H9 (cell line): Measurements from ENCODE around the gene ASGR1. TPM values are rescaled to one million over a fixed set of nuclear protein-coding genes. Genes with fewer than 3 reads are reported as not detected.

Experiments used
- DNase-seq: peaks from one replicate; pipeline ENCODE4 v3.0.0-alpha.2; 2017
- H2AFZ ChIP-seq: one replicate; pipeline ENCODE4 v1.6.1; 2013; ENCODE audit warnings: mild to moderate bottlenecking, low read length, control low read depth, moderate library complexity
- H2AK5ac ChIP-seq: 2 replicates; pipeline ENCODE4 v1.6.1; 2013; ENCODE audit warnings: low read length, control low read depth, mixed read lengths; ENCODE audit not compliant: insufficient read length
- H2BK120ac ChIP-seq: one replicate; pipeline ENCODE4 v1.6.1; 2013; ENCODE audit warnings: low read depth, mild to moderate bottlenecking, low read length, control low read depth, inconsistent platforms; ENCODE audit not compliant: poor library complexity, severe bottlenecking
- H2BK12ac ChIP-seq: 2 replicates; pipeline ENCODE4 v1.6.1; 2013; ENCODE audit warnings: low read length, control low read depth, mixed read lengths, low read depth; ENCODE audit not compliant: insufficient read length
- H2BK15ac ChIP-seq: 2 replicates; pipeline ENCODE4 v1.6.1; 2013; ENCODE audit warnings: low read depth, low read length, control low read depth
- H2BK20ac ChIP-seq: one replicate; pipeline ENCODE4 v1.6.1; 2013; ENCODE audit warnings: low read depth, mild to moderate bottlenecking, low read length, control low read depth, inconsistent platforms; ENCODE audit not compliant: poor library complexity, severe bottlenecking
- H2BK5ac ChIP-seq: 2 replicates; pipeline ENCODE4 v1.6.1; 2013; ENCODE audit warnings: low read length, control low read depth, mixed read lengths; ENCODE audit not compliant: insufficient read length
- H3K14ac ChIP-seq: 2 replicates; pipeline ENCODE4 v1.6.1; 2013; ENCODE audit warnings: low read length, control low read depth; ENCODE audit not compliant: insufficient read depth
- H3K18ac ChIP-seq: 2 replicates; pipeline ENCODE4 v1.6.1; 2013; ENCODE audit warnings: low read depth, mild to moderate bottlenecking, mixed read lengths, low read length, control low read depth; ENCODE audit not compliant: insufficient read length
- H3K23ac ChIP-seq: 2 replicates; pipeline ENCODE4 v1.6.1; 2013; ENCODE audit warnings: low read length, control low read depth, mixed read lengths, low read depth; ENCODE audit not compliant: insufficient read length
- H3K23me2 ChIP-seq: 2 replicates; pipeline ENCODE4 v1.6.1; 2013; ENCODE audit warnings: low read depth, mild to moderate bottlenecking, mixed read lengths, low read length, control low read depth; ENCODE audit not compliant: insufficient read length, poor library complexity, severe bottlenecking
- H3K27ac ChIP-seq: 2 replicates; pipeline ENCODE4 v1.5.1; 2013; ENCODE audit warnings: low read length, control low read depth, mixed read lengths, low read depth; ENCODE audit not compliant: insufficient read length
- H3K27me3 ChIP-seq: 2 replicates; pipeline ENCODE4 v1.6.1; 2013; ENCODE audit warnings: low read length, control low read depth, inconsistent platforms; ENCODE audit not compliant: insufficient read depth
- H3K4ac ChIP-seq: 2 replicates; pipeline ENCODE4 v1.6.1; 2013; ENCODE audit warnings: low read depth, mild to moderate bottlenecking, control low read depth, inconsistent platforms, low read length, moderate library complexity
- H3K4me1 ChIP-seq: 2 replicates; pipeline ENCODE4 v1.6.1; 2013; ENCODE audit warnings: low read length, control low read depth, inconsistent platforms; ENCODE audit not compliant: insufficient read depth
- H3K4me2 ChIP-seq: 2 replicates; pipeline ENCODE4 v1.6.1; 2013; ENCODE audit warnings: low read length, control low read depth, mixed read lengths; ENCODE audit not compliant: insufficient read length, insufficient read depth
- H3K56ac ChIP-seq: 2 replicates; pipeline ENCODE4 v1.6.1; 2013; ENCODE audit warnings: low read depth, mild to moderate bottlenecking, mixed read lengths, low read length, control low read depth; ENCODE audit not compliant: insufficient read length
- H3K79me1 ChIP-seq: 2 replicates; pipeline ENCODE4 v1.6.1; 2013; ENCODE audit warnings: low read depth, mild to moderate bottlenecking, moderate library complexity, low read length, control low read depth, inconsistent platforms; ENCODE audit not compliant: insufficient read depth, poor library complexity, severe bottlenecking
- H3K79me2 ChIP-seq: 2 replicates; pipeline ENCODE4 v1.6.1; 2013; ENCODE audit warnings: low read length, control low read depth, inconsistent platforms; ENCODE audit not compliant: insufficient read depth
- H3K9ac ChIP-seq: 2 replicates; pipeline ENCODE4 v1.6.1; 2013; ENCODE audit warnings: low read length, control low read depth, mixed read lengths; ENCODE audit not compliant: insufficient read length; ENCODE audit errors: extremely low read depth
- H3K9me3 ChIP-seq: one replicate; pipeline ENCODE4 v1.6.1; 2013; ENCODE audit warnings: low read depth, low read length, inconsistent platforms; ENCODE audit not compliant: control insufficient read depth
- H3T11ph ChIP-seq: one replicate; pipeline ENCODE4 v1.6.1; 2013; ENCODE audit warnings: mild to moderate bottlenecking, low read length, control low read depth, inconsistent platforms
- H4K20me1 ChIP-seq: one replicate; pipeline ENCODE4 v1.6.1; 2013; ENCODE audit not compliant: control insufficient read depth, insufficient read length, insufficient read depth
- H4K5ac ChIP-seq: 2 replicates; pipeline ENCODE4 v1.6.1; 2013; ENCODE audit warnings: low read depth, mild to moderate bottlenecking, mixed read lengths, low read length, control low read depth; ENCODE audit not compliant: insufficient read length
- H4K8ac ChIP-seq: replicated peaks from 2 replicates; pipeline ENCODE4 v1.6.1; 2013; ENCODE audit warnings: low read length, control low read depth, mixed read lengths, low read depth; ENCODE audit not compliant: insufficient read length
- H4K91ac ChIP-seq: 2 replicates; pipeline ENCODE4 v1.6.1; 2013; ENCODE audit warnings: low read depth, mild to moderate bottlenecking, moderate library complexity, mixed read lengths, low read length, control low read depth; ENCODE audit not compliant: insufficient read length
- H3K27ac Mint-ChIP-seq, 3 experiments: 2 replicates in 2 of 3; 3 replicates in 1 of 3; pipeline ENCODE4 v1.8.0; 2020 to 2021; ENCODE audit warnings: mixed read lengths in 3 of 3, mild to moderate bottlenecking in 1 of 3, moderate library complexity in 1 of 3
- H3K27me3 Mint-ChIP-seq: 2 replicates; pipeline ENCODE4 v1.8.0; 2021; ENCODE audit warnings: low read depth, mild to moderate bottlenecking, moderate library complexity, mixed read lengths
- H3K36me3 Mint-ChIP-seq, 3 experiments: 2 replicates in 2 of 3; 3 replicates in 1 of 3; pipeline ENCODE4 v1.8.0; 2020 to 2021; ENCODE audit warnings: low read depth in 3 of 3, mixed read lengths in 3 of 3; ENCODE audit not compliant: insufficient read depth in 1 of 3
- H3K4me1 Mint-ChIP-seq, 2 experiments: 2 replicates each; pipeline ENCODE4 v1.8.0; 2020; ENCODE audit warnings: mixed read lengths in 2 of 2
- H3K4me3 Mint-ChIP-seq, 2 experiments: 2 replicates in 1 of 2; 3 replicates in 1 of 2; pipeline ENCODE4 v1.8.0; 2020 to 2021; ENCODE audit warnings: mild to moderate bottlenecking in 2 of 2, mixed read lengths in 2 of 2, moderate library complexity in 1 of 2
- H3K9me3 Mint-ChIP-seq, 2 experiments: 2 replicates in 1 of 2; 3 replicates in 1 of 2; pipeline ENCODE4 v1.8.0; 2020; ENCODE audit warnings: mild to moderate bottlenecking in 2 of 2, mixed read lengths in 2 of 2, moderate library complexity in 1 of 2
- CTCF ChIP-seq: fragments of 200-600 bp; sonication (generic); conservative IDR thresholded peaks from 3 replicates; pipeline ENCODE4 v1.8.0; 2021; ENCODE audit warnings: antibody characterized with exemption, mild to moderate bottlenecking
- WGBS: extraction: QIAGEN DNeasy Blood & Tissue Kit; methylation state at CpG from one replicate; pipeline ENCODE4 v1.1.7; 2013; ENCODE audit warnings: missing lambda C conversion rate, low lambda C conversion rate, mixed read lengths; ENCODE audit not compliant: insufficient read length; ENCODE audit errors: extremely low coverage; 5-methylcytosine and 5-hydroxymethylcytosine counted together
- total RNA-seq: library from RNA; stranded (reverse); gene quantifications from 2 replicates; pipeline ENCODE4 v1.2.1, GENCODE V29; 2021

ASGR1 gene
- total RNA-seq, 1 experiment from 2014 or later = 5.9 TPM

- H3K4me1 Mint-ChIP-seq = peaks cover 19 to 23% of the 10 kb centered on the region in 2 experiments
- H2BK15ac ChIP-seq = no peak overlapping the region
- H3K18ac ChIP-seq = no peak overlapping the region
- no peak overlapping the region for H3K14ac ChIP-seq
- H3K36me3 Mint-ChIP-seq = peaks cover 31 to 79% (median 68%) of the 10 kb centered on the region in 3 experiments; a peak in 6 of 7 replicates
- H3K23me2 ChIP-seq = peaks cover 5% of the 10 kb centered on the region
- peaks cover 1% of the 10 kb centered on the region; the same call in 1 of the 2 replicates for H3K27me3 Mint-ChIP-seq
- no peak overlapping the region for H3K9ac ChIP-seq
- H3K27ac ChIP-seq = no peak overlapping the region
- no peak overlapping the region for H3K4ac ChIP-seq
- no peak overlapping the region for H2BK12ac ChIP-seq
- no peak overlapping the region for H3K4me3 Mint-ChIP-seq
- H3K4me1 ChIP-seq = no peaks in the 10 kb centered on the region
- no peak overlapping the region for H2AFZ ChIP-seq
- no peak overlapping the region for H2BK20ac ChIP-seq
- no peaks in the 10 kb centered on the region for H3K9me3 ChIP-seq
- no peak overlapping the region for H4K91ac ChIP-seq
- H2AK5ac ChIP-seq = no peak overlapping the region
- no peaks in the 10 kb centered on the region; a peak in 1 of 5 replicates for H3K9me3 Mint-ChIP-seq
- H3T11ph ChIP-seq = no peak overlapping the region
- no peaks in the 10 kb centered on the region for H4K20me1 ChIP-seq
- no CpG with 5 or more reads among the region's 10 CpGs for WGBS
- no peak overlapping the region for H3K4me2 ChIP-seq
- no peak for DNase-seq
- H3K27ac Mint-ChIP-seq = no peak overlapping the region; a peak in 1 of 7 replicates
- no peak overlapping the region for H4K8ac ChIP-seq
- no peak overlapping the region for H4K5ac ChIP-seq
- H3K27me3 ChIP-seq = no peaks in the 10 kb centered on the region
- no peaks in the 10 kb centered on the region for H3K79me1 ChIP-seq
- H3K79me2 ChIP-seq = no peaks in the 10 kb centered on the region
- H2BK120ac ChIP-seq = no peak overlapping the region
- H3K23ac ChIP-seq = no peak overlapping the region
- TF ChIP-seq CTCF = no peak
- no peak overlapping the region for H2BK5ac ChIP-seq
- no peak overlapping the region for H3K56ac ChIP-seq
Measured at GRCh38 chr17:7224110-7224509, 44.9 kb upstream of the ASGR1 start.
